ENCODE results near the gene KRT71.

DNA sequence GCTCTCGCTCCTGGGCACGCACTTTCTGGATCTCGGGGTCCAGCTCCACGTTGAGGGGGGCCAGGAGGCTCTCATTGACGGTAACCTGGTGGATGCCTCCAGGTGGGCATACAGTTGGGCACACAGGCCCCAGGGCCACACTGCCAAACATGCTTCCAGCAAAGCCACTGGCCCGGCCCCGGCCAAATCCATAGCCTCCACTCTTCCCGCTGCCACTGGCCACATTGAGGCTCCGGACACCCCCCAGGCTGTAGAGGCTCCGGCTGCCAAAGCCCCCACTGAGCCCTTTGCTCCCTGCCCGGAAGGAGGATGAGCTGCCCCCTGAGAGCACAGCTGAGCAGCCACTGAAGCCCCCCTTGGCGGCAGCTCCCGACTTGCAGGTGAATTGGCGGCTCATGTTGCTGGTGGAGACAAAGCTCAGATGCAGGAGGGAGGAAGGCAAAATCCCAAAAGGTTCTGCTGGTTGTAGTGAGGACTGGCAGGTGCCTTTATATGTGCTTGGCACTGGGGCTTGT is at the start of gene KRT71:
- TF ChIP-seq CTCF (conservative IDR thresholded peaks at IDR 0.05; ENCODE audit: low read length) (no peak), EZH2phosphoT487 (IDR thresholded peaks at IDR 0.05; ENCODE audit: borderline replicate concordance) (no peak)

All from Loucy (cell line).